ENCODE data around the gene PRKN.

The PRKN gene

GRCh38 chr6:162177746-162178145 lies 549.8 kb downstream of the PRKN start:
- no peak for DNase-seq (ENCODE audit: low read depth, low spot score)
- H3K27ac ChIP-seq: no peak overlapping the region

DNA sequence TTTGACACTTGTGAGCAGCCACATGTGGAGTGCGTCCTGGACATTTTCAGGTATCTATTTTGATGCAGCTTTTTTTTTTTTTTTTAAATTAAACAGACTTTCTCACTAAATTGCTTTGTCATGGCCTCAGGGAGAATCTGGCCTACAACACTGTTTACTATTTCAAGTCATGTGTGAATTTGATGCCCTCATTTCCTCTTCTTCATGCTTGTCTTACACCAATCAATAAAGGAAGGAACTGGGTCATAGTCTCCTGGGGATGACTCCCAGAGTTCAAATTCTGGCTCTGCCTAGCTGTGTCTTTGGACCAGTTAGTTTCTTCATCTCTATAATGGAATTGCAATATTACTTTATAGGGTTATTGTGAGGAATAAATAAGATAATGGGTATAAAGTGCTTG lies 554.1 kb downstream of the PRKN start:
- DNase-seq (ENCODE audit: low read depth, low spot score): no peak
- H3K27ac ChIP-seq: no peak overlapping the region

- H3K27ac ChIP-seq: no peak overlapping the region
- DNase-seq (ENCODE audit: low read depth, low spot score): no peak
Measured at GRCh38 chr6:162165479-162165878, 562.1 kb downstream of the PRKN start.

DNA sequence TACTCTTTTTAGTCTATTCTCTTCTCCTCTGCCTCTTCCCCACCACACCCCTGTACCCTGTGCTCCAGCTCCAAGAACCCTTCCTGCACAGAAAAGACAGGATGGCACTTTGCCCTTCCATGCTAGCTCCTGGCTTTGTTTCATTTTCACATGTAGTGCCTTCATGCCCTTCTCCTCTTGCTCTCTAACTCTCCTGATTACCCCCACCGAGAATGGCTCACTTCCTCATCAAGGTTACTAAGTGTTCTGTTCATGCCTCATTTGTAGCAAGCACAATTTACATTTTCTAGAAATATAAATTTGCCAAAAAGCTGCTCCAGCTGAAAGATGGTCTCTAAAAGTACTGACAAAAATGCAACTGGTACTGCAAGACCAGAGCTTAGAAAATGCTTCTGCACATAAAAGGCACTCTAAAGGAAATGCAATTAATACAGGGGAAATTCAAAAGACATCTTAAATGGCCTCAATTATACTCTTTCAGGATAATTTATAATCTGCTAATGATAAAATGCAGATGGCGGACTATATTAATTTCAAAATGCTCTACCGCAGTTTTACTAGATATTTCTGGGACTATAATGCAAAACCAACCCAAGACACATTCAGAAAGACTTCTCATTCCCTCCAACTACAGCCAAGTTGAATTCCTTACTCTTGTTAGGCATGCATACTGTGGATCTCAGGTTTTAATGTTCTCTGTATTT lies 570.2 kb downstream of the PRKN start:
- H3K27ac ChIP-seq: no peak overlapping the region
- no peak for DNase-seq (ENCODE audit: low read depth, low spot score)

- DNase-seq (ENCODE audit: low read depth, low spot score): no peak
- no peak overlapping the region for H3K27ac ChIP-seq
Measured at GRCh38 chr6:162156146-162156545, 571.4 kb downstream of the PRKN start.

GRCh38 chr6:162154930-162155329 lies 572.6 kb downstream of the PRKN start:
- DNase-seq (ENCODE audit: low read depth, low spot score): no peak
- H3K27ac ChIP-seq: no peak overlapping the region

DNA sequence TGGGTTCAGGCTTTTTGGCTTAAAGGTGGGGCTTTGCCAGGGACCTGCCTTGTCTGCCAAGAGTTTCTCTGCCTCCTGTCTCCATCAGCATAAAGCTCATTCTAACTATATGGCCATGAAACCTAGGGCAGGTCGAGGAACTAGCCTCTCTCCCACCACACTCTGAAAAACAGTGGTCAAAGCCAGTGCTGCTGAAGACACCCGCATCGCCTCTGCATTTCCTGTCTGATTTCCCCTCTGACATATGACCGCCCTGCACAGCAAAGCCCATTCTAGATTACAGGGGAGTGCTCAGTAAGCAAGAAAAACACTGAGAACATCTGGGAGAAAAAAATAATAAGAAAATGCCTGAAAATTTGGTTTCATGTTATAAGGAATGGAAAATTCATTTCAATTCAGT lies 573.6 kb downstream of the PRKN start:
- DNase-seq (ENCODE audit: low read depth, low spot score): no peak
- no peak overlapping the region for H3K27ac ChIP-seq

GRCh38 chr6:162153120-162153519 lies 574.4 kb downstream of the PRKN start:
- no peak for DNase-seq (ENCODE audit: low read depth, low spot score)
- H3K27ac ChIP-seq: no peak overlapping the region

- no peak overlapping the region for H3K27ac ChIP-seq
Measured at GRCh38 chr6:162151021-162151665, 576.4 kb downstream of the PRKN start.

DNA sequence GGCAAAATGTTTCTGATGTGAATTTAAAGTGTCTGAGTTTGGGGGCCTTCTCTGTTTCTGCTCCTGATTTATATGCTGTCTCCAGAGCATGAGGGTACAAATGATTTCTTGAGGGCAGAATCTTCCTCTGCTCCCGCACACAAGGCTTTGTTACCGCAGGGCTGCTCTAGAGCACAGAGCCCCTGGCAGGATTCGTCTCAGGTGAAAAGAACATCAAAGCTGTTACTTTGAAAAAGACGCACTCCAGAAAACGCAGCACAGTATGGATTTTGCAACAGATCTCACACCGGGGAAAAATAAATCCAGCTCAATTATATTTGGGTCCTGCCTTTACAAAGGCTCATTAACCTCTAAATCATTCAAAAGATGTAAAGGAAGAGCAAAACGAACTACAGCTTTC lies 577.3 kb downstream of the PRKN start:
- H3K27ac ChIP-seq: no peak overlapping the region
- DNase-seq (ENCODE audit: low read depth, low spot score): no peak

More at GRCh38 chr6:162151021-162151665, 576.4 kb downstream of the PRKN start:
- no peak for DNase-seq (ENCODE audit: low read depth, low spot score)

DNA sequence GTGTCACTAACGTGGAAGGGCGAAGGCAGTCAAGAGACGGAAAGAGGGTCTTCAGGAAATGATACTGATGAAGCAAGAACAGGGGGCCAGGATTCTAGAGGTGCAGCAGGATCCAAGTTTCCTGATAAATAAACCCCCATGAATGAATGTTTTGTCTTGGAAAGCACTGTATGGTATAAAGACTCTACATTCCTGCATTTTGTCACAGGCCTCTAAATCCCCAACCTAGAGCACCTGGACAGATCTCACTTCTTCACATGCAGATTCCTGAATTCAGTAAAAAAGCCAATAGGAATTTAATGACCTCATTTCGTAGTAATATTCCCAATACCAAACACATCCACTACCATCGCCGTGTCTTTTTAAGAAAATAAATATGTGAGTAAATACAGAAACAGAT lies 577.8 kb downstream of the PRKN start:
- no peak overlapping the region for H3K27ac ChIP-seq
- no peak for DNase-seq (ENCODE audit: low read depth, low spot score)

GRCh38 chr6:162147805-162148204 lies 579.8 kb downstream of the PRKN start:
- no peak for DNase-seq (ENCODE audit: low read depth, low spot score)
- H3K27ac ChIP-seq: no peak overlapping the region

GRCh38 chr6:162147281-162147680 lies 580.3 kb downstream of the PRKN start:
- DNase-seq (ENCODE audit: low read depth, low spot score): no peak
- H3K27ac ChIP-seq: no peak overlapping the region

- no peak overlapping the region for H3K27ac ChIP-seq
- DNase-seq (ENCODE audit: low read depth, low spot score): no peak
Measured at GRCh38 chr6:162140251-162140852, 587.2 kb downstream of the PRKN start.

- H3K27ac ChIP-seq: no peak overlapping the region
- DNase-seq (ENCODE audit: low read depth, low spot score): no peak
Measured at GRCh38 chr6:162125659-162126058, 601.9 kb downstream of the PRKN start.

GRCh38 chr6:162124710-162125435 lies 602.7 kb downstream of the PRKN start:
- DNase-seq (ENCODE audit: low read depth, low spot score): no peak
- no peak overlapping the region for H3K27ac ChIP-seq

DNA sequence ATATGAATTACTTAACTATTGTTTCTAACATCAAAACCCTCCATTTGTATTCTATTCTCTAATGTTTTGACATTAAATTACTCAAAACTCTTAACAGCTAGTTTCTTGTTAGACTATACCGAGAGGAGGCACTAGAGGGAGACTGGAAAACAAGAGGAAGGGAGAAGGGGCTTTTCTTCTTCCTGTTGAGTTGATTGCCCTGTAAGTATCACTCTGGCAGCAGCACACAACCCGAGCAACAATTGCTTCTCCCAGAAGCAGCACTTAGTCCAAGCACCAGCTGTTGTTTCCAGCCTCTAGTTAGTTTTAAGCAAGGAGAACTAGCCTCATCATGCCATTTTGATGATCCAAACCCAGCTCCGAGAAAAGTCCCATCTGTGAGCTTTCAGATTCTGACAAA lies 603.8 kb downstream of the PRKN start:
- H3K27ac ChIP-seq: no peak overlapping the region
- DNase-seq (ENCODE audit: low read depth, low spot score): no peak

- no peak overlapping the region for H3K27ac ChIP-seq
- no peak for DNase-seq (ENCODE audit: low read depth, low spot score)
Measured at GRCh38 chr6:162119341-162119740, 608.2 kb downstream of the PRKN start.

DNA sequence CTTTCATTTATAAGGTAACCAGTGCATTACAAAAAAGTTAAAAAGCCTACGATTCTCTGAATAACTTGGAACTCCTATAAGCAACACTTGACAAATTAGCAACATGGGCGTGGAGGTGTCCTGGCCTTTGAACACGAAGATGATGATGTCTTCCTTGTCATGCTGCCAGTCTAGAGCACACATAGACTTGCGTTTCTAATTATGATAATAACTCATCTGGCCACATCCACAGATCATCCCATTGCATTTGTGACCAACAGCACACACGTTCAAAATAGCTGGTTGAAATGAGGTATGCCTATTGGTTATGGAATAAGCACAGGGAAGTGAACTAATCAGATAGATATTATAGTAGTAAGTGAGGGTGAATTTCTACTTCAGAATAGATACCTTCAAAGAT lies 608.9 kb downstream of the PRKN start:
- no peak overlapping the region for H3K27ac ChIP-seq
- no peak for DNase-seq (ENCODE audit: low read depth, low spot score)

- no peak for DNase-seq (ENCODE audit: low read depth, low spot score)
- no peak overlapping the region for H3K27ac ChIP-seq
Measured at GRCh38 chr6:162116902-162117525, 610.6 kb downstream of the PRKN start.
